Cardiac muscle cell (in vitro differentiated cells and primary cell): ENCODE data around the gene ZNF418. TPM values are rescaled to one million over a fixed set of nuclear protein-coding genes. Genes with fewer than 3 reads are reported as not detected.
"Not testable (repeated sequence)": the region's sequence is repeated elsewhere in the genome, so short reads cannot be mapped to it uniquely, and the experiment has no call there.

Experiments used
- DNase-seq, 2 donors: peaks; one replicate each; pipeline versions ENCODE4 v3.0.0 to v3.0.0-alpha.2; 2010 to 2017; ENCODE audit warnings: low read depth in 1 of 2, low spot score in 1 of 2
- H3K27ac ChIP-seq: fragments of 200-600 bp; sonication (generic); 2 replicates; pipeline ENCODE4 v1.5.1; 2016
- H3K27me3 ChIP-seq: fragments of 200-600 bp; sonication (generic); 2 replicates; pipeline ENCODE4 v1.6.0; 2016; ENCODE audit warnings: control low read depth
- H3K36me3 ChIP-seq: fragments of 200-600 bp; sonication (generic); 2 replicates; pipeline ENCODE4 v1.5.1; 2016; ENCODE audit warnings: control low read depth
- H3K4me1 ChIP-seq: fragments of 200-600 bp; sonication (generic); 2 replicates; pipeline ENCODE4 v1.8.1; 2017; ENCODE audit warnings: low read depth, mild to moderate bottlenecking, mixed run types
- H3K4me3 ChIP-seq: fragments of 200-600 bp; sonication (generic); 2 replicates; pipeline ENCODE4 v1.5.1; 2016; ENCODE audit warnings: mild to moderate bottlenecking
- H3K9me3 ChIP-seq: fragments of 200-600 bp; sonication (generic); 2 replicates; pipeline ENCODE4 v1.5.1; 2017; ENCODE audit warnings: low read depth, mild to moderate bottlenecking, control low read depth
- CTCF ChIP-seq: IDR thresholded peaks from 2 replicates; pipeline ENCODE4 v1.5.1; 2012; ENCODE audit warnings: low read depth, mild to moderate bottlenecking, low read length
- polyA plus RNA-seq: library from polyadenylated mRNA; unstranded; fragments of >200 nt; fragmentation: Nextera tagmentation; extraction: Ambion mirVana; gene quantifications from 2 replicates; pipeline ENCODE4 v1.2.1, GENCODE V29; 2016
- total RNA-seq: library from RNA; depleted of rRNA; stranded (reverse); fragments of >200 nt; gene quantifications from 2 replicates; pipeline ENCODE4 v1.2.3, GENCODE V29; 2016

The ZNF418 gene
- total and polyA plus RNA-seq, 2 experiments from 2014 or later: 6.1 to 19.7 TPM

- peak within 1 kb of the TSS; percentile 91 for H3K27ac ChIP-seq
- H3K36me3 ChIP-seq: no peaks in the 10 kb centered on the region
- no peaks in the 10 kb centered on the region for H3K27me3 ChIP-seq
- H3K4me3 ChIP-seq: peak within 1 kb of the TSS; percentile 66
- peak; percentile 38 for TF ChIP-seq CTCF
- H3K9me3 ChIP-seq: no peaks in the 10 kb centered on the region
- H3K4me1 ChIP-seq: peaks cover 20% of the 10 kb centered on the region
- peak; percentile 91 to 94 for DNase-seq
These were observed 46.5 kb downstream of the ZNF418 start, which contains the start of gene ZNF814 for GRCh38 chr19:57888560-57889231. Gene ZNF814 (minus strand): TSS chr19:57889037. CDS start chr19:57888802, 235 bp downstream.

- peak in 1 of 2 donors; percentile 9 for DNase-seq
- H3K9me3 ChIP-seq: no peaks in the 10 kb centered on the region
- H3K27me3 ChIP-seq: no peaks in the 10 kb centered on the region
- peak overlapping the region; percentile 66 for H3K4me3 ChIP-seq
- peak overlapping the region; percentile 91 for H3K27ac ChIP-seq
- no peaks in the 10 kb centered on the region for H3K36me3 ChIP-seq
- TF ChIP-seq CTCF: no peak
- peaks cover 20% of the 10 kb centered on the region for H3K4me1 ChIP-seq
These were observed 47.1 kb downstream of the ZNF418 start for GRCh38 chr19:57888107-57888559.

GRCh38 chr19:57887195-57887941 lies 47.8 kb downstream of the ZNF418 start:
- Histone ChIP-seq H3K27ac (peak overlapping the region; percentile 91), H3K27me3 (no peaks in the 10 kb centered on the region), H3K4me1 (peaks cover 20% of the 10 kb centered on the region), H3K36me3 (no peaks in the 10 kb centered on the region), H3K9me3 (no peaks in the 10 kb centered on the region), H3K4me3 (peak overlapping the region; percentile 66)
- no peak for TF ChIP-seq CTCF
- peak; percentile 50 to 53 for DNase-seq

- no peak overlapping the region for H3K4me3 ChIP-seq
- H3K36me3 ChIP-seq: no peaks in the 10 kb centered on the region
- no peaks in the 10 kb centered on the region for H3K9me3 ChIP-seq
- TF ChIP-seq CTCF: no peak
- H3K27me3 ChIP-seq: no peaks in the 10 kb centered on the region
- H3K4me1 ChIP-seq: peaks cover 20% of the 10 kb centered on the region
- DNase-seq: peak in 1 of 2 donors; percentile 62
- peak overlapping the region; percentile 91 for H3K27ac ChIP-seq
These were observed 49.2 kb downstream of the ZNF418 start for GRCh38 chr19:57886046-57886445.

GRCh38 chr19:57873883-57874799 lies 61.1 kb downstream of the ZNF418 start:
- not testable (repeated sequence) for H3K4me1 ChIP-seq, H3K4me3 ChIP-seq, DNase-seq, H3K27me3 ChIP-seq, H3K27ac ChIP-seq, H3K9me3 ChIP-seq
- H3K36me3 ChIP-seq: peaks cover 12% of the 10 kb centered on the region
